KMS-11 (cell line): ENCODE results near the gene DIPK1B.

Experiments used
- H2AFZ ChIP-seq: fragments of 200-600 bp; sonication (generic); 2 replicates; pipeline ENCODE4 v1.6.1; 2016; ENCODE audit warnings: antibody characterized with exemption, mixed run types, low read depth
- H3K27ac ChIP-seq: fragments of 200-600 bp; sonication (generic); 2 replicates; pipeline ENCODE4 v1.6.1; 2016; ENCODE audit warnings: mild to moderate bottlenecking, mixed run types
- H3K27me3 ChIP-seq: fragments of 200-600 bp; sonication (generic); 2 replicates; pipeline ENCODE4 v1.6.1; 2017; ENCODE audit warnings: mild to moderate bottlenecking, low read depth, mixed run types, moderate library complexity; ENCODE audit not compliant: insufficient read depth
- H3K36me3 ChIP-seq: fragments of 200-600 bp; sonication (generic); 2 replicates; pipeline ENCODE4 v1.6.1; 2017; ENCODE audit warnings: mild to moderate bottlenecking, mixed run types; ENCODE audit not compliant: insufficient read depth
- H3K4me1 ChIP-seq: fragments of 200-600 bp; sonication (generic); 2 replicates; pipeline ENCODE4 v1.6.1; 2016; ENCODE audit warnings: mild to moderate bottlenecking, low read depth, mixed run types; ENCODE audit not compliant: poor library complexity, severe bottlenecking
- H3K4me2 ChIP-seq: fragments of 200-600 bp; sonication (generic); 2 replicates; pipeline ENCODE4 v1.7.0; 2016; ENCODE audit warnings: mild to moderate bottlenecking, mixed run types
- H3K4me3 ChIP-seq: fragments of 200-600 bp; sonication (generic); IDR thresholded peaks from 2 replicates; pipeline ENCODE4 v1.6.1; 2017; ENCODE audit warnings: low read depth, low read length, mixed read lengths; ENCODE audit not compliant: insufficient read depth
- H3K79me2 ChIP-seq: fragments of 200-600 bp; sonication (generic); 2 replicates; pipeline ENCODE4 v1.6.1; 2016; ENCODE audit warnings: low read depth, mixed run types; ENCODE audit not compliant: insufficient read depth
- H3K9ac ChIP-seq: fragments of 200-600 bp; sonication (generic); 2 replicates; pipeline ENCODE4 v1.6.1; 2016; ENCODE audit warnings: mild to moderate bottlenecking, mixed run types
- H4K20me1 ChIP-seq: fragments of 200-600 bp; sonication (generic); 2 replicates; pipeline ENCODE4 v1.6.1; 2016; ENCODE audit warnings: mild to moderate bottlenecking, mixed run types; ENCODE audit not compliant: insufficient read depth
- TF ChIP-seq, protein P1 (sequence below): fragments of 200-600 bp; sonication (generic); conservative IDR thresholded peaks from 2 replicates; pipeline ENCODE4 v1.6.1; 2017; ENCODE audit warnings: low read depth, mild to moderate bottlenecking, antibody characterized with exemption, low read length, moderate library complexity, mixed read lengths

The DIPK1B gene

GRCh38 chr9:136722093-136722968 is 10.0 kb downstream of the DIPK1B start:
- Histone ChIP-seq H3K4me2 (no peak overlapping the region), H3K27ac (no peak overlapping the region), H3K9ac (no peak overlapping the region), H3K4me1 (peaks cover 14% of the 10 kb centered on the region), H3K4me3 (no peak overlapping the region), H3K27me3 (no peaks in the 10 kb centered on the region), H3K79me2 (peaks cover 22% of the 10 kb centered on the region), H2AFZ (no peak overlapping the region), H4K20me1 (peaks cover 33% of the 10 kb centered on the region), H3K36me3 (no peaks in the 10 kb centered on the region; the same call in 1 of the 2 replicates)
- TF ChIP-seq, protein P1, sequence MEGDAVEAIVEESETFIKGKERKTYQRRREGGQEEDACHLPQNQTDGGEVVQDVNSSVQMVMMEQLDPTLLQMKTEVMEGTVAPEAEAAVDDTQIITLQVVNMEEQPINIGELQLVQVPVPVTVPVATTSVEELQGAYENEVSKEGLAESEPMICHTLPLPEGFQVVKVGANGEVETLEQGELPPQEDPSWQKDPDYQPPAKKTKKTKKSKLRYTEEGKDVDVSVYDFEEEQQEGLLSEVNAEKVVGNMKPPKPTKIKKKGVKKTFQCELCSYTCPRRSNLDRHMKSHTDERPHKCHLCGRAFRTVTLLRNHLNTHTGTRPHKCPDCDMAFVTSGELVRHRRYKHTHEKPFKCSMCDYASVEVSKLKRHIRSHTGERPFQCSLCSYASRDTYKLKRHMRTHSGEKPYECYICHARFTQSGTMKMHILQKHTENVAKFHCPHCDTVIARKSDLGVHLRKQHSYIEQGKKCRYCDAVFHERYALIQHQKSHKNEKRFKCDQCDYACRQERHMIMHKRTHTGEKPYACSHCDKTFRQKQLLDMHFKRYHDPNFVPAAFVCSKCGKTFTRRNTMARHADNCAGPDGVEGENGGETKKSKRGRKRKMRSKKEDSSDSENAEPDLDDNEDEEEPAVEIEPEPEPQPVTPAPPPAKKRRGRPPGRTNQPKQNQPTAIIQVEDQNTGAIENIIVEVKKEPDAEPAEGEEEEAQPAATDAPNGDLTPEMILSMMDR: no peak

DNA sequence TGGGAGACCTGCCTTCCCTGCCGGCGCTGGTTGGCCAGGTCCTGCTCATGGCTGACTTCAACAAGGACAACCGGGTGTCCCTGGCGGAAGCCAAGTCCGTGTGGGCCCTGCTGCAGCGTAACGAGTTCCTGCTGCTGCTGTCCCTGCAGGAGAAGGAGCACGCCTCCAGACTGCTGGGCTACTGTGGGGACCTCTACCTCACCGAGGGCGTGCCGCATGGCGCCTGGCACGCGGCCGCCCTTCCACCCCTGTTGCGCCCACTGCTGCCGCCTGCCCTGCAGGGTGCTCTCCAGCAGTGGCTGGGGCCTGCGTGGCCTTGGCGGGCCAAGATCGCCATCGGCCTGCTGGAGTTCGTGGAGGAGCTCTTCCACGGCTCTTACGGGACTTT is 10.6 kb downstream of the DIPK1B start:
- Histone ChIP-seq H3K79me2 (peaks cover 28% of the 10 kb centered on the region), H3K27ac (no peak overlapping the region), H3K9ac (no peak overlapping the region), H4K20me1 (peaks cover 37% of the 10 kb centered on the region), H3K27me3 (no peaks in the 10 kb centered on the region), H3K36me3 (no peaks in the 10 kb centered on the region; the same call in 1 of the 2 replicates), H2AFZ (no peak overlapping the region), H3K4me3 (no peak overlapping the region), H3K4me2 (no peak overlapping the region), H3K4me1 (peaks cover 14% of the 10 kb centered on the region)
- TF ChIP-seq, protein P1: no peak

DNA sequence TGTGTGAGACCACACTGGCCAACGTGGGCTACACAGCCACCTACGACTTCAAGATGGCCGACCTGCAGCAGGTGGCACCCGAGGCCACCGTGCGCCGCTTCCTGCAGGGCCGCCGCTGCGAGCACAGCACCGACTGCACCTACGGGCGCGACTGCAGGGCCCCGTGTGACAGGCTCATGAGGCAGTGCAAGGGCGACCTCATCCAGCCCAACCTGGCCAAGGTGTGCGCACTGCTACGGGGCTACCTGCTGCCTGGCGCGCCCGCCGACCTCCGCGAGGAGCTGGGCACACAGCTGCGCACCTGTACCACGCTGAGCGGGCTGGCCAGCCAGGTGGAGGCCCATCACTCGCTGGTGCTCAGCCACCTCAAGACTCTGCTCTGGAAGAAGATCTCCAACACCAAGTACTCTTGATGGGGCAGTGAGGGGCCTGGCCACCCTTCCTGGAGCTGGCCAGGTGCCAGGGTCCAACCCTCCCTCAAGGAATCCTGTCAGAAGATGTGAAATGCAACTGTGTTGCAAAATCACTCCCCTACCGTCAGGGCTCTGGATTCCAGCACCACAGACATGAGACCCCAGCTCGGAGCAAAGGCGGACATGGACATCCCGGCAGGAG is 11.1 kb downstream of the DIPK1B start:
- H3K9ac ChIP-seq: no peak overlapping the region
- H3K79me2 ChIP-seq: peaks cover 28% of the 10 kb centered on the region
- peaks cover 16% of the 10 kb centered on the region for H3K4me1 ChIP-seq
- H4K20me1 ChIP-seq: peaks cover 37% of the 10 kb centered on the region
- H3K36me3 ChIP-seq: no peaks in the 10 kb centered on the region; the same call in 1 of the 2 replicates
- TF ChIP-seq, protein P1: no peak
- no peak overlapping the region for H3K4me2 ChIP-seq
- no peak overlapping the region; the same call in 1 of the 2 replicates for H3K27ac ChIP-seq
- no peak overlapping the region for H3K4me3 ChIP-seq
- H2AFZ ChIP-seq: no peak overlapping the region
- H3K27me3 ChIP-seq: no peaks in the 10 kb centered on the region

- TF ChIP-seq, protein P1: no peak
- H3K36me3 ChIP-seq: no peaks in the 10 kb centered on the region; the same call in 1 of the 2 replicates
- no peak overlapping the region for H3K4me2 ChIP-seq
- H3K79me2 ChIP-seq: peaks cover 28% of the 10 kb centered on the region
- H3K27ac ChIP-seq: no peak overlapping the region; the same call in 1 of the 2 replicates
- peaks cover 21% of the 10 kb centered on the region for H3K4me1 ChIP-seq
- H2AFZ ChIP-seq: no peak overlapping the region
- H3K9ac ChIP-seq: no peak overlapping the region
- H3K27me3 ChIP-seq: no peaks in the 10 kb centered on the region
- no peak overlapping the region for H3K4me3 ChIP-seq
- H4K20me1 ChIP-seq: peaks cover 37% of the 10 kb centered on the region
Measured at GRCh38 chr9:136723989-136724388, 11.6 kb downstream of the DIPK1B start.
